Large intestine (tissue), 3 donors: ENCODE measurements around the gene AKR7A2. TPM values are rescaled to one million over a fixed set of nuclear protein-coding genes. Genes with fewer than 3 reads are reported as not detected.
A peak's percentile ranks its signal among the peaks of the same experiment; 100 is the strongest.

Source experiments
- DNase-seq, 2 donors: peaks; one replicate each; pipeline versions ENCODE4 v3.0.0 to v3.0.0-alpha.2; 2013
- H3K27ac ChIP-seq: one replicate; pipeline ENCODE4 v1.5.1; 2013; ENCODE audit warnings: low read length
- H3K27me3 ChIP-seq: 2 replicates; pipeline ENCODE4 v1.6.1; 2013; ENCODE audit warnings: low read length; ENCODE audit not compliant: control insufficient read depth, insufficient read depth
- H3K36me3 ChIP-seq: 2 replicates; pipeline ENCODE4 v1.6.1; 2013; ENCODE audit warnings: low read length; ENCODE audit not compliant: control insufficient read depth, insufficient read depth
- H3K4me1 ChIP-seq: one replicate; pipeline ENCODE4 v1.6.1; 2013; ENCODE audit warnings: low read length; ENCODE audit not compliant: control insufficient read depth, insufficient read depth
- H3K4me3 ChIP-seq: one replicate; pipeline ENCODE4 v1.5.1; 2013; ENCODE audit warnings: low read length
- H3K9me3 ChIP-seq: one replicate; pipeline ENCODE4 v1.6.1; 2013; ENCODE audit warnings: mild to moderate bottlenecking, low read depth, low read length, moderate library complexity; ENCODE audit not compliant: control insufficient read depth
- WGBS: methylation state at CpG from one replicate; pipeline ENCODE4 v1.1.5; 2013; ENCODE audit warnings: low lambda C conversion rate; ENCODE audit not compliant: insufficient coverage; 5-methylcytosine and 5-hydroxymethylcytosine counted together
- polyA plus RNA-seq: library from polyadenylated mRNA; unstranded; fragments of 120-200 nt; gene quantifications from one replicate; pipeline ENCODE4 v1.2.1, GENCODE V29; 2013

Gene AKR7A2
- polyA plus RNA-seq, 1 donor: 94.4 TPM

GRCh38 chr1:19354531-19354981 is 42.6 kb upstream of the AKR7A2 start:
- Histone ChIP-seq H3K4me3 (no peak overlapping the region), H3K27me3 (no peaks in the 10 kb centered on the region), H3K27ac (no peak overlapping the region), H3K36me3 (peaks cover 76% of the 10 kb centered on the region), H3K9me3 (no peaks in the 10 kb centered on the region), H3K4me1 (peaks cover 2% of the 10 kb centered on the region)
- DNase-seq: no peak
- no CpG with 5 or more reads among the region's 6 CpGs for WGBS

- Histone ChIP-seq H3K4me3 (no peak overlapping the region), H3K27me3 (no peaks in the 10 kb centered on the region), H3K4me1 (peaks cover 2% of the 10 kb centered on the region), H3K36me3 (peaks cover 81% of the 10 kb centered on the region), H3K9me3 (no peaks in the 10 kb centered on the region), H3K27ac (no peak overlapping the region)
- WGBS: no CpG with 5 or more reads among the region's 8 CpGs
- DNase-seq: no peak
Measured at GRCh38 chr1:19353596-19353995, 41.7 kb upstream of the AKR7A2 start.

GRCh38 chr1:19352839-19353238 is 40.9 kb upstream of the AKR7A2 start:
- Histone ChIP-seq H3K27me3 (no peaks in the 10 kb centered on the region), H3K9me3 (no peaks in the 10 kb centered on the region), H3K36me3 (peaks cover 88% of the 10 kb centered on the region), H3K27ac (no peak overlapping the region), H3K4me1 (peaks cover 6% of the 10 kb centered on the region), H3K4me3 (no peak overlapping the region)
- no CpG with 5 or more reads among the region's 14 CpGs for WGBS
- DNase-seq: no peak

- no CpG with 5 or more reads among the region's 10 CpGs for WGBS
- Histone ChIP-seq H3K9me3 (no peaks in the 10 kb centered on the region), H3K4me3 (no peak overlapping the region), H3K27ac (no peak overlapping the region), H3K4me1 (peaks cover 4% of the 10 kb centered on the region), H3K27me3 (no peaks in the 10 kb centered on the region), H3K36me3 (peaks cover 81% of the 10 kb centered on the region)
- no peak for DNase-seq
Measured at GRCh38 chr1:19351873-19352272, 39.9 kb upstream of the AKR7A2 start.

- no peaks in the 10 kb centered on the region for H3K27me3 ChIP-seq
- WGBS: 100% methylated on average over 2 of the region's 5 CpGs
- no peak for DNase-seq
- H3K27ac ChIP-seq: no peak overlapping the region
- no peak overlapping the region for H3K4me3 ChIP-seq
- H3K9me3 ChIP-seq: no peaks in the 10 kb centered on the region
- peaks cover 76% of the 10 kb centered on the region for H3K36me3 ChIP-seq
- H3K4me1 ChIP-seq: peaks cover 4% of the 10 kb centered on the region
Measured at GRCh38 chr1:19350566-19350965, 38.6 kb upstream of the AKR7A2 start.

- no peak for DNase-seq
- H3K36me3 ChIP-seq: peaks cover 77% of the 10 kb centered on the region
- 80% methylated on average over 1 of the region's 17 CpGs for WGBS
Measured at GRCh38 chr1:19349999-19350398, 38.1 kb upstream of the AKR7A2 start.

GRCh38 chr1:19348441-19349198 is 36.7 kb upstream of the AKR7A2 start:
- peaks cover 77% of the 10 kb centered on the region for H3K36me3 ChIP-seq
- no CpG with 5 or more reads among the region's 15 CpGs for WGBS
- peak overlapping the region; percentile 24 for H3K27ac ChIP-seq
- no peaks in the 10 kb centered on the region for H3K27me3 ChIP-seq
- DNase-seq: no peak
- no peaks in the 10 kb centered on the region for H3K9me3 ChIP-seq
- H3K4me1 ChIP-seq: peaks cover 4% of the 10 kb centered on the region
- H3K4me3 ChIP-seq: no peak overlapping the region

More at GRCh38 chr1:19349999-19350398, 38.1 kb upstream of the AKR7A2 start:
- Histone ChIP-seq H3K27me3 (no peaks in the 10 kb centered on the region), H3K4me3 (no peak overlapping the region), H3K27ac (no peak overlapping the region), H3K4me1 (peaks cover 4% of the 10 kb centered on the region), H3K9me3 (no peaks in the 10 kb centered on the region)

- no CpG with 5 or more reads among the region's 14 CpGs for WGBS
- Histone ChIP-seq H3K27ac (peak overlapping the region; percentile 24), H3K9me3 (no peaks in the 10 kb centered on the region), H3K27me3 (no peaks in the 10 kb centered on the region), H3K4me3 (no peak overlapping the region), H3K4me1 (peaks cover 4% of the 10 kb centered on the region), H3K36me3 (peaks cover 76% of the 10 kb centered on the region)
- peak in 1 of 2 donors; percentile 36 for DNase-seq
Measured at GRCh38 chr1:19347533-19348172, 35.7 kb upstream of the AKR7A2 start.

- peaks cover 74% of the 10 kb centered on the region for H3K36me3 ChIP-seq
Measured at GRCh38 chr1:19346026-19346425, 34.1 kb upstream of the AKR7A2 start.

GRCh38 chr1:19345391-19345790 is 33.4 kb upstream of the AKR7A2 start:
- Histone ChIP-seq H3K9me3 (no peaks in the 10 kb centered on the region), H3K4me1 (peaks cover 7% of the 10 kb centered on the region), H3K27ac (no peak overlapping the region), H3K36me3 (peaks cover 78% of the 10 kb centered on the region), H3K27me3 (no peaks in the 10 kb centered on the region), H3K4me3 (no peak overlapping the region)
- DNase-seq: no peak
- no CpG with 5 or more reads among the region's 8 CpGs for WGBS

More at GRCh38 chr1:19346026-19346425, 34.1 kb upstream of the AKR7A2 start:
- Histone ChIP-seq H3K9me3 (no peaks in the 10 kb centered on the region), H3K4me3 (no peak overlapping the region), H3K27me3 (no peaks in the 10 kb centered on the region), H3K4me1 (peaks cover 7% of the 10 kb centered on the region), H3K27ac (no peak overlapping the region)
- DNase-seq: no peak
- 83% methylated on average over 4 of the region's 6 CpGs for WGBS
